Thyroid gland (tissue), 4 donors: ENCODE measurements around the gene TEX2. TPM values are rescaled to one million over a fixed set of nuclear protein-coding genes. Genes with fewer than 3 reads are reported as not detected.
A peak's percentile ranks its signal among the peaks of the same experiment; 100 is the strongest.

Experiments
- DNase-seq, 2 donors: peaks; one replicate each; pipeline ENCODE4 v3.0.0-alpha.2; 2019
- H3K27ac ChIP-seq, 3 donors: fragments of 200-600 bp; sonication (generic); 1 replicate in 2 of 3; 2 replicates in 1 of 3; pipeline ENCODE4 v1.5.1; 2016 to 2019; ENCODE audit warnings: mild to moderate bottlenecking in 1 of 3, moderate library complexity in 1 of 3
- H3K27me3 ChIP-seq: fragments of 200-600 bp; sonication (generic); one replicate; pipeline ENCODE4 v1.5.1; 2019
- H3K36me3 ChIP-seq, 2 donors: fragments of 200-600 bp; sonication (generic); one replicate each; pipeline ENCODE4 v1.5.1; 2016 to 2019
- H3K4me1 ChIP-seq, 2 donors: fragments of 200-600 bp; sonication (generic); one replicate each; pipeline ENCODE4 v1.5.1; 2017 to 2019
- H3K4me3 ChIP-seq, 3 donors: fragments of 200-600 bp; sonication (generic); replicated peaks in 1 of 3; 1 replicate in 2 of 3; 2 replicates in 1 of 3; pipeline ENCODE4 v1.5.1; 2016; ENCODE audit warnings: mild to moderate bottlenecking in 1 of 3
- H3K9me3 ChIP-seq: fragments of 200-600 bp; sonication (generic); one replicate; pipeline ENCODE4 v1.5.1; 2017
- POLR2A ChIP-seq, 2 donors: fragments of 450-650 bp; IDR thresholded peaks; one replicate each; pipeline ENCODE4 v1.6.1; 2017; ENCODE audit warnings: antibody characterized with exemption in 2 of 2, mild to moderate bottlenecking in 2 of 2, moderate library complexity in 1 of 2
- WGBS, 2 donors: methylation state at CpG; one replicate each; pipeline ENCODE4 v1.1.5; 2017; 5-methylcytosine and 5-hydroxymethylcytosine counted together
- intact Hi-C: fragments of 100-400 bp; cut with DNase I; formaldehyde crosslinking; loops from one replicate; pipeline ENCODE4 v1.15.1; 2023
- total RNA-seq, 4 donors: library from RNA; depleted of rRNA; stranded (reverse); fragments of >200 nt; gene quantifications; one replicate each; pipeline ENCODE4 v1.2.3, GENCODE V29; 2016
- TF ChIP-seq, protein P1 (sequence below), 6 experiments: fragments of 200-600 bp in 3 of 6; fragments of 450-650 bp in 3 of 6; sonication (generic) in 3 of 6; IDR thresholded peaks; one replicate each; pipeline ENCODE4 v1.5.1; 2016 to 2019; ENCODE audit warnings: antibody characterized with exemption in 6 of 6, mild to moderate bottlenecking in 2 of 6, inconsistent platforms in 1 of 6, moderate library complexity in 1 of 6

TEX2 gene
- total RNA-seq, 4 donors from 2014 or later, result 63.9 to 101 (median 71.7) TPM

GRCh38 chr17:64149196-64149595 is 113.9 kb downstream of the TEX2 start:
- peaks cover 6 to 15% of the 10 kb centered on the region in 2 donors for H3K36me3 ChIP-seq
- H3K27ac ChIP-seq, result peak overlapping the region in 1 of 3 donors; percentile 98
- WGBS, 2 donors, result 97% methylated on average over 6 of the region's 6 CpGs
- no peak for DNase-seq
- no peaks in the 10 kb centered on the region for H3K27me3 ChIP-seq
- H3K4me1 ChIP-seq, result peaks cover 13 to 16% of the 10 kb centered on the region in 2 donors
- no peaks in the 10 kb centered on the region for H3K9me3 ChIP-seq
- intact Hi-C loops, result no loop called here
- H3K4me3 ChIP-seq, result no peak overlapping the region
- TF ChIP-seq, protein P1, sequence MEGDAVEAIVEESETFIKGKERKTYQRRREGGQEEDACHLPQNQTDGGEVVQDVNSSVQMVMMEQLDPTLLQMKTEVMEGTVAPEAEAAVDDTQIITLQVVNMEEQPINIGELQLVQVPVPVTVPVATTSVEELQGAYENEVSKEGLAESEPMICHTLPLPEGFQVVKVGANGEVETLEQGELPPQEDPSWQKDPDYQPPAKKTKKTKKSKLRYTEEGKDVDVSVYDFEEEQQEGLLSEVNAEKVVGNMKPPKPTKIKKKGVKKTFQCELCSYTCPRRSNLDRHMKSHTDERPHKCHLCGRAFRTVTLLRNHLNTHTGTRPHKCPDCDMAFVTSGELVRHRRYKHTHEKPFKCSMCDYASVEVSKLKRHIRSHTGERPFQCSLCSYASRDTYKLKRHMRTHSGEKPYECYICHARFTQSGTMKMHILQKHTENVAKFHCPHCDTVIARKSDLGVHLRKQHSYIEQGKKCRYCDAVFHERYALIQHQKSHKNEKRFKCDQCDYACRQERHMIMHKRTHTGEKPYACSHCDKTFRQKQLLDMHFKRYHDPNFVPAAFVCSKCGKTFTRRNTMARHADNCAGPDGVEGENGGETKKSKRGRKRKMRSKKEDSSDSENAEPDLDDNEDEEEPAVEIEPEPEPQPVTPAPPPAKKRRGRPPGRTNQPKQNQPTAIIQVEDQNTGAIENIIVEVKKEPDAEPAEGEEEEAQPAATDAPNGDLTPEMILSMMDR (IDR thresholded peaks at IDR 0.05), result no peak
- TF ChIP-seq POLR2A (IDR thresholded peaks at IDR 0.05), result no peak

- TF ChIP-seq, protein P1 (IDR thresholded peaks at IDR 0.05), result peak in 4 of 6 experiments; percentile 28 to 39 (median 34)
- no peak for TF ChIP-seq POLR2A (IDR thresholded peaks at IDR 0.05)
- no peaks in the 10 kb centered on the region for H3K27me3 ChIP-seq
- peaks cover 6 to 15% of the 10 kb centered on the region in 2 donors for H3K36me3 ChIP-seq
- 93 to 98% methylated on average over 4 of the region's 4 CpGs for WGBS, 2 donors
- intact Hi-C loops, result no loop called here
- H3K27ac ChIP-seq, result peak overlapping the region in 2 of 3 donors; percentile 17 to 98
- peak; percentile 18 to 41 for DNase-seq
- peaks cover 13 to 16% of the 10 kb centered on the region in 2 donors for H3K4me1 ChIP-seq
- no peaks in the 10 kb centered on the region for H3K9me3 ChIP-seq
- H3K4me3 ChIP-seq, result no peak overlapping the region
Observed at GRCh38 chr17:64148699-64149098, 114.4 kb downstream of the TEX2 start.

DNA sequence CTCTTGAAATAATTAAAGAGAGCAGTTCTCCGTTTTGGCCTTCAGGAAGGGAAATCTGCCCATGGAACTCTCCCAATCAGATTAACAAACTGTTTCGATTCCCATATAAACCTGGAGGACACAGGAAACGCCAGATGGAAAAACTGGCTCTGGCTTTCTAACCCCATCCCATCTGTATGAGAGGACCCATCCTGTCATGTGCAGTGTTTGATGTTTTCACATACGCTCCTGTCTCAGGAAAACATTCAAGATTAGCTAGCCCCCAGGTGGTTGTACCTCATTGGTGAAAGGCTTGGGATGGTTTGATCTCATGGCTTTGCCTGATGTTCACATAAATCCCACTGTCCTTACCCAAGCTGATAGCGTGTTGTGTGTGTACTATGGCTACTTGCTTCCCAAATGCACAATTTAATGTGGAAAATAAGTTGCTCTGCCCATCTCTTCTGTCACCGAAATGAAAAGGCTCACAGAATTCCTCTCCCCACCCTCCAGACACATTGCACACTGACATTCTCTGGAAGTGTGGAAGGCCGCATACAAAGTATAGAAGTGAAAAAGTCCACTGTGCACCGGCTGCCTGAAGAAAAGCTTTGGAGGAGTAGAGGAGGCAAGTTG is 114.9 kb downstream of the TEX2 start:
- peaks cover 13 to 16% of the 10 kb centered on the region in 2 donors for H3K4me1 ChIP-seq

GRCh38 chr17:64147110-64148016 is 115.7 kb downstream of the TEX2 start:
- H3K27me3 ChIP-seq, result no peaks in the 10 kb centered on the region
- no peak for TF ChIP-seq POLR2A (IDR thresholded peaks at IDR 0.05)
- TF ChIP-seq, protein P1 (IDR thresholded peaks at IDR 0.05), result no peak
- intact Hi-C loops, result no loop called here
- WGBS, 2 donors, result 57 to 60% methylated on average over 15 of the region's 15 CpGs
- H3K4me3 ChIP-seq, result peak overlapping the region in 1 of 3 donors; percentile 77
- H3K36me3 ChIP-seq, result peaks cover 6 to 9% of the 10 kb centered on the region in 2 donors
- no peak for DNase-seq
- H3K27ac ChIP-seq, result peak overlapping the region in 2 of 3 donors; percentile 96 to 98
- H3K9me3 ChIP-seq, result no peaks in the 10 kb centered on the region
- H3K4me1 ChIP-seq, result peaks cover 13 to 16% of the 10 kb centered on the region in 2 donors

More for the DNA sequence above, 114.9 kb downstream of the TEX2 start:
- intact Hi-C loops, result no loop called here
- Histone ChIP-seq H3K36me3 (peaks cover 6 to 15% of the 10 kb centered on the region in 2 donors), H3K27me3 (no peaks in the 10 kb centered on the region), H3K27ac (peak overlapping the region in 2 of 3 donors; percentile 96 to 98), H3K4me3 (no peak overlapping the region), H3K9me3 (no peaks in the 10 kb centered on the region)
- 76 to 85% methylated on average over 8 of the region's 8 CpGs for WGBS, 2 donors
- DNase-seq, result no peak
- no peak for TF ChIP-seq POLR2A (IDR thresholded peaks at IDR 0.05)
- TF ChIP-seq, protein P1 (IDR thresholded peaks at IDR 0.05), result no peak
